NCI-H69 (cell line): Measurements from ENCODE around the gene GPR37L1.
"Not testable (repeated sequence)": the region's sequence is repeated elsewhere in the genome, so short reads cannot be mapped to it uniquely, and the experiment has no call there.

Experiments
- DNase-seq: peaks from one replicate; lab custom pipeline; 2025; lab: John Stamatoyannopoulos, UW

The GPR37L1 gene

GRCh38 chr1:202154766-202155477 lies 32.2 kb downstream of the GPR37L1 start:
- DNase-seq: peak; percentile 88

- peak; percentile 76 for DNase-seq
Measured at GRCh38 chr1:202155478-202156021, 32.8 kb downstream of the GPR37L1 start.

GRCh38 chr1:202156590-202156989 lies 33.9 kb downstream of the GPR37L1 start:
- DNase-seq: no peak

DNA sequence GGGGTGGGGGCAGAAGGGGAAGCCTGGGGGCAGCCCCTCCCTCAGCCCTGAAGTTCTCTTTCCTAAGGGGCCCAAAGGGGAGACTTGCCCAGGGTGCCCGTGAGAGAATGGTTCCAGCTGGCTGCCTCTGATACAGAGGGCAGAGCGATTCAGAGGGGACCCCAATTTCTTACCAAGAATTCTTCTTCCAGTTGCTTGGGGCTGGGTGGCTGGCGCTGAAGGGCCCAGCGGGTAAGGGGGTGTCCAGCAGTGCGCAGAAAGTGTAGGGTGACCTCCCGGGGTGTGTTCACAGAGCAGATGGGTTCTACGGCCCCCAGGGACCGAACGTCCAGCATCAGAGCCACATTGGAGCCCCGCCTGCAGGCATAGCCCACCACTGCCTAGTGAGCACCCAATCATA lies 35.2 kb downstream of the GPR37L1 start:
- DNase-seq: no peak

DNA sequence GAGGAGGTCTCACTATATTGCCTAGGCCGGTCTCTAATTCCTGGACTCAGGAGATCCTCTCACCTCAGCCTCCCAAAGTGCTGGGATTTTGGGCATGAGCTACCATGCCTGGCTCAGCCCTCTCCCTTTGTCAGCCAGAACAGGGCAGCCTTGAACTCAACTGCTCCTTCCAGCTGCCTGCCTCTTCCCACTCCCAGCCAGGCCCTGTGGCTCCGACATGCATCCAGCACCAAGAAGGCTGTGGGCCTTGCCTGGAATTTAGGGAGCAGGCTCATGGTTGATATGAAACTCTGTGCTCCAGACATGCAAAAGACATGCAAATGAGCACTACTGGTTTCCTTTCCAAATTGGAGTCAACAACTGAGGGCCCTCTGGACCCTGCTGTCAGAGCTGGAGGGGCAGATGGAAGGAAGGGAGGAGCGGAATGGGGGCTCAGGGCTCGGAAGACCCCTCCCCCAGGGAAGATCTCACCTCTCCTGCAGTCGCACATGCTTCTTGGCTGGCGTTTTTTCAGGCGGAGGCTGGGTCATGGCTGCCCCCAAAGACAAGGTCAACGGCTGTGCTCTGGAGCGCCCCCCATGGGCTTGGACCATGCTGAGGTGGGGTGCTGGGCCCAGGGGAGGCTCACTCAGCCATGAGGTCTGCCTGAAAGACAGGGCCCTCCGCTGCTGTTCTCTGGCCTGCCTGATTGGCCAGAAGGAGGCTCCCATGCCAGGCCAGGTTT lies 36.3 kb downstream of the GPR37L1 start:
- no peak for DNase-seq

GRCh38 chr1:202159534-202160371 lies 37.0 kb downstream of the GPR37L1 start:
- DNase-seq: no peak

- no peak for DNase-seq
Measured at GRCh38 chr1:202160377-202160940, 37.7 kb downstream of the GPR37L1 start, which contains the start of gene PTPN7. Gene PTPN7, minus strand, starts transcription at chr1:202160602. Its CDS starts 1,200 bp downstream, at chr1:202159402.

- no peak for DNase-seq
Measured at GRCh38 chr1:202161151-202162046, 38.7 kb downstream of the GPR37L1 start.

DNA sequence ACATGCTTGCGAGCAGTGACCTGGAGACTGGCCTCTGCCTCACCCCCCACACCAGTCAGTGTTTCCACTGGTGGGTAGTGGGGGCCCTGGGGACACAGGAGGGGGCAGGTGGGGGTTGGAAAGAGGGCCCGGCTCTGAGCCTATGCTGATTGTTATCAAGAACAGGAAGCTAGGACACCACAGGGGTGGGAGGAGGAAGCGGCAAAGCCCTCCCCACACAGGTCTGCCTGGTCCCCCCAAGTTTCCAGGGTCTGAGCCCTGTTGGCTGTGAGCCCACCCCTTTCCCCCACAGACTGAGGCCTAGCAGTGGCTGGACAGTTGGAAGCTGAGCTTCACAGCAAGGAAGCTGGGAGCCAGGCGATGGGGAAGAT lies 39.3 kb downstream of the GPR37L1 start:
- DNase-seq: no peak

DNA sequence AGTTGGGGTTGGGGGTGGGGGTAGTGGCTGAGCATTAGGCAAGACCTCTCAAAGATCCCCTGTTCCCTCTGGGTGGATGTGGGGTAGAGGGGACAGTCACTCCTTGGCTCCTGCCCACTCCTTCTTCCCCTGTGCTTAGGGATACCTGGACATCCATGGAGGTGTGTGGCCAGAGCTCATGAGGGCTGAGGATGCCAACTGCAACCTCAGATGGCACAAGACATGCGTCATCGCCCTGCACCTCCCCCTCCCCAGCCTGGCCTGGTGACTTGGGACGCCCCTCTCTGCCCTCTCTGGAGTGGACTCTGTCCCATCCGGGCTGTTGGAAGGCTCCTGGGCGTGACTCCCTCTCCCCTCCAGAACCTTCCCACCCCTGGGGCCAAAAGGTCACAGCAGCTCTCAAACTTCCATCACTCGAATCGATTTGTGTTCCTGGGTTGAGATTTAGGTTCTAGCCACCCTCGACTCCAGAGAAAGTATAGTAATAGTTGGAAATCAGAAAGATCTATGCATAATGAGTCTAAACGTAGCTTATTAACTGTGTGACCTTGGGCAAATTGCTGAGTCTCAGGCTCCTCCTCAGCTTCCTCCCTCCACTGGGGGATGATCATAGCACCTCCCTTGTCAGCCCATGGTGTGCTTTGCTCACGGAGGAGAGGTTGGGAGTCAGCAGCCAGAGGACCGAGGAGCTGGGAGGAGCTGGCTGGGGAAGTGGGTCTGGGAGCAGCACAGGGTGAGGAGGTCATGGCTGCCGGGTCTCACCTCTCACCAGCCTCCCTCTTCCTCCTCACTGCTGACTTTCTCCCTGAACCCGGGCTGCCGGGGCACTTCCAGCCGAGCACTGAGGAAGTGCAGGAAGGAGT lies 39.9 kb downstream of the GPR37L1 start:
- DNase-seq: no peak

DNA sequence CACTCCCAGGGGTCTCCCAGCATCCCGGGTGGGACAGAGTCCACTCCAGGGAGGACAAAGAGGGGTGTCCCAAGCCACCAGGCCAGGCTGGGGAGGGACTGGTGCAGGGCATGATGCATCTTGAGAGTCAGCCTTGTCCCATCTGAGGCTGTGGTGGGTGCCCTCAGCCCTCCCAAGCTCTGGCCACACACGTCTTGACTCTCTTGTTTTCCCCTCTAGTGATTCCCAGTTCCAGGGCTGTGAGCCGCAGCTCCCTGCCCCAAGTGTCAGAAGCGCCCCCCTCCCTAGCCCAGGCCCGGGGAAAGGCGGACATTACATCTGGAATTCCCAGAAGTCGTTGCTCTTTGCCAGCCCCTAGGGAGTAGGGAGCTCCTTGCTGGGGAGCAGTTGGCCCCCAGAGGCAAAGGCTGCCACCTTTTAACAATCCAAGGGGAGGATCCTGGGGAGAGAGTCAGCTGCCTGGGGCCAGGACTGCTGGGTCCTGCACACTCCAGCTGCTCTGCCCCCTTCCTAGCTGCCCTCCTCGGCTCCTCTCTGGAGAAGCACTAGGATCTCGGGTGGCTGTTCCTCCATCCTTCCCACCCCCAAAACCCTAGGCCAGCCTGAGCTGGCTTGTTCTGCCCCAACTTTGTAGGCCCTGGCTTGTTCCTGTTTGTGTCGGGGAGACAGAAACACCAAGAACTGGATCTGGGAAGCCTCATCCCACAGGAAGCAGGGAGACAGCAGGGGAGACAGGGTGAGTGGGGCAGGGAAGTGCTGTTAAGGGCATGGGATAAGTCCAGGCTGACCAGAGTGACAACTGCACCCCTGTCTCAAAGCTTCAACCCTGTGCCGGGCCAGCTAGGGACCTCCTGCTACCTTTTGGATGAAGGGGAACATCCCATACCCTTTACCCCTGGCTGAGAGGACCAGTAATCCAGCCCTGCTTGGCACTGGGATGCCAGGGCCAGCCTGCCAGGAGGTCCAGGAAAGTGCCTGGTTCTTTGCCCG lies 40.9 kb downstream of the GPR37L1 start:
- no peak for DNase-seq

DNA sequence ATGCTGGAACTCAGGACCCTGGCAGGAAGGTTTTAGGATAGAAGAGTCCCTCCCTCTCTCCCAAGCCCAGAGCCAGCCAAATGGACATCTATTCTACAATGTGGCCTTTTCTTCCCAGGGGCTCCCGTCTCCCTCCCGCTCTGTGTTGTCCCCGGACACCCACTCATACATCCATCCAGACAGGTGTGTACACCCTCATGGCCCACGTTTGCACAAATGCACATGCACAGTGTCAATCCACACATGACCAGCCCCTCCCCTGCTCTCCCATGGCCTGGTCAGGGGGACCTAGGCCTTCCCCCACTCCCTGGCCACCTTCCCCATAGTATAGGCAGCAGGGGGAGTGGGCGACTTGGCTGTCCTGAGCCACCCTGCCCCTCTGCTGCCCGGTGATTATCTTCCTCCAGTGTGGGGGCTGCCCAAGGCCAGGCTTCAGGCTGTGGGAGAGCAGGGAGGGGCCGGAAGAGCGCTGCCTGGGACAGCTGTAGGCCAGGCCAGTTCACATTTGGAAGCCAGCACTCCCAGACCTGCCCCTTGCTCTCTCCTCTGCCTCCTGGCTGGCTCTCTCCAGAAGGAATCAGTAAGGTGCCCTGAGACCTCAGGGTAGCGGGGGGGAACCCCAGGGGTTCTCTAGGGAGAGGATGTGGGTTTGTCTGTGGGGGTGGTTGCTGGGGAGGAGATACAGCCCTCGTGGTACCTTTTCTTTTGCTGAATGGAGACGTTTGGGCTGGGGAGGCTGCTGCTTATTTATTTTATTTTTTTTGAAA lies 41.7 kb downstream of the GPR37L1 start:
- no peak for DNase-seq

GRCh38 chr1:202165267-202165941 lies 42.7 kb downstream of the GPR37L1 start:
- DNase-seq: no peak

DNA sequence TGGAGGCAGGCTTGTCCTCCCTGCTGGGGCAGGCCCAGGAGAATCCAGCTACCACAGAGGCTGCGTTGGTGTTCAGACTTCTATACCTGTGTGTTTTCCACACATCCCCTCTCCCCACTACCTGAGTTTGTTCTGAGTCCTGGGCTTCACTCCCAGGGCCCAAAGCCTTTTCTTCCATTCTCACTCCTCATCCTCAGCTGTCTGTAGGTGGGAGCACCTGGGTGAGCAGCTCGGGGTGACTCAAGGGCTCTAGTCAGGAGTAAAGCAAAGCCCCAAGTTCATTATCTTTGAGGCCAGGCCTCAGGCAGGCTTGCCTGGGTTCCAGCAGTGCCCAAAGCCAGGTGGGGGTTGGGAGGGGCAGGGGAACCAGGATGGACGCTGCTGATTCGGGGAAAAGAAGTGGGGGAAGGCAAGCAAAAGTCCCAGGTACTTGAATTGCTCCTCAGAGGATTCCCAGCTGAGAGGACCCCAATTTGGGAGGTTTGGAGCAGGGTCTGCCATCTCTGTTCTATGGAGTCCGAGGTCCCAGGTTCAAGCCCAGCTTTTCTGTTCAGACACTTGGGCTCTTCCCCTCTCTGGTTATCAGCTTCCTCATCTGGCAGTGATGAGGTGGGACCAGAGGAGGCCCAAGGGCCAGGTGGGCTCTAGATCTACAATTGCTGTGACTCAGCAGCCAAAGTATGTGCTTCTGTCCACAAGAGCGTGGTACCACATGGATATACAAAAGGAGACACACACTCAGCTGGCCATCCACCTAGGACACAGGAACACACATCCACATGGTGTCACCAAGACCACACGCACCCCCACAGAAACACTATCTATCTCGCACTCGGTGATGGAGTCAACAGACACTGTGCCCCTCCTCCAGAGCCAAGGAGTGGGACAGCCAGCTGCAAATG lies 43.5 kb downstream of the GPR37L1 start:
- DNase-seq: no peak

DNA sequence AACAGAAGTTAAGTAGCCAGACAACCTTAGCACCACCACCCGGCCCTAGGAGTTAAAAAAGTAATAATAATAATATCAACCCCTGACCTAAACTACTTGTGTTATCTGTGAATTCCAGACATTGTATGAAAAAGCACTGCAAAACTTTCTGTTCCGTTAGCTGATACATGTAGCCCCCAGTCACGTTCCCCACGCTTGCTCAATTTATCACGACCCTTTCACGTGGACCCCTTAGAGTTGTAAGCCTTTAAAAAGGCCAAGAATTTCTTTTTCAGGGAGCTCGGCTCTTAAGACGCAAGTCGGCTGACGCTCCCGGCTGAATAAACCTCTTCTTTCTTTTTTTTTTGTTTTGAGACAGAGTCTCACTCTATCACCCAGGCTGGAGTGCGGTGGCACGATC lies 44.3 kb downstream of the GPR37L1 start:
- DNase-seq: not testable (repeated sequence)

DNA sequence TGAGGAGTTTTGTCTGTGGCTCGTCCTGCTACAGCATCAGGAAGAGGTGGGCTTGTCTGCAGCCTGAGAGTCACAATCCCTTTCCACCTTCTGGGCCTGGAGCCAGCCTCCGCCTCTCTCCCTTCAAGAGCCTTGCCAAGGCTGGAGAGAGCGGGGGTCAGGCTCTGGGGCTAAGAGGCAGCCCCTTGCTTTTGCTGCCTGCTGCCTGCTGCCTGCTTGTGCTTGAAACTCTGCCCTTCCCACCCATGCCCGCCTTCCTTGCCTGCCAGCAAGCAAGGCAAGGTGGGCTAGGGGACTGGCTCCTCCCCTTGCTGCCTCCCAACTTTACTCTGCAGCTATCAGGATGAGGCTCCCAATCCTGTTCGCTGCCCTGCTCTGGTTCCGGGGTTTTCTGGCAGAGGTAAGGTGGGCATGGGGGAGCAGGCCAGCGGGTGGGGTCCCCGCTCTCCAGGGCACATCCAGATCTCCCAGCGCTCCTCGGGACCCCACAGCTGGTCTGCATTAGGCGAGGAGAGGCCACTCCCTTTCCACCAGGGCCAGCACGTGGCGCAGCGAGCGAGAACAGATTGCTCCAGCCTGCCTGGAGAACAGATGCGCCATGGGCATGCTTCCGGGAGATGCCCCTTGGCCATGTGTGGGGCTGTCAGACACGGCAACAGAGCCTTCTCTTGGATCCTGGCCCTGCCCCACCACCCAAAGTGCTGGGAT lies 45.1 kb downstream of the GPR37L1 start:
- DNase-seq: peak; percentile 69
